GM21447 (cell line): ENCODE measurements around the gene MTX2.

Source experiments
- ATAC-seq: cut with Tn5 transposase; IDR thresholded peaks from one replicate; pipeline ENCODE4 v1.9.1; 2021; ENCODE audit not compliant: unreplicated experiment

MTX2 gene

GRCh38 chr2:176269319-176270099 lies at the start of gene MTX2:
Gene MTX2 (plus strand): TSS chr2:176269442. CDS start chr2:176269630, 188 bp downstream.
- ATAC-seq = peak; percentile 93

GRCh38 chr2:176227874-176228273 lies 41.4 kb upstream of the MTX2 start:
- no peak for ATAC-seq

- no peak for ATAC-seq
Observed at GRCh38 chr2:176234156-176234555, 35.1 kb upstream of the MTX2 start.

GRCh38 chr2:176234940-176235339 lies 34.3 kb upstream of the MTX2 start:
- ATAC-seq = no peak

- no peak for ATAC-seq
Observed at GRCh38 chr2:176237456-176237855, 31.8 kb upstream of the MTX2 start.

- ATAC-seq = no peak
Observed at GRCh38 chr2:176239031-176239430, 30.2 kb upstream of the MTX2 start.

GRCh38 chr2:176240301-176240700 lies 28.9 kb upstream of the MTX2 start:
- no peak for ATAC-seq

- ATAC-seq = no peak
Observed at GRCh38 chr2:176242276-176242675, 27.0 kb upstream of the MTX2 start.

GRCh38 chr2:176246331-176246730 lies 22.9 kb upstream of the MTX2 start:
- no peak for ATAC-seq

GRCh38 chr2:176247859-176248258 lies 21.4 kb upstream of the MTX2 start:
- no peak for ATAC-seq

GRCh38 chr2:176251928-176252327 lies 17.3 kb upstream of the MTX2 start:
- ATAC-seq = no peak

- no peak for ATAC-seq
Observed at GRCh38 chr2:176260689-176261088, 8.6 kb upstream of the MTX2 start.

GRCh38 chr2:176261136-176261535 lies 8.1 kb upstream of the MTX2 start:
- ATAC-seq = no peak

- no peak for ATAC-seq
Observed at GRCh38 chr2:176268976-176269318, 295 bp upstream of the MTX2 start.

GRCh38 chr2:176270100-176270750 lies 983 bp downstream of the MTX2 start:
- no peak for ATAC-seq

- no peak for ATAC-seq
Observed at GRCh38 chr2:176272870-176273459, 3.7 kb downstream of the MTX2 start.

GRCh38 chr2:176278927-176279326 lies 9.7 kb downstream of the MTX2 start:
- ATAC-seq = no peak

- no peak for ATAC-seq
Observed at GRCh38 chr2:176280156-176280555, 10.9 kb downstream of the MTX2 start.

GRCh38 chr2:176280867-176281658 lies 11.8 kb downstream of the MTX2 start:
- ATAC-seq = no peak

- no peak for ATAC-seq
Observed at GRCh38 chr2:176283291-176284068, 14.2 kb downstream of the MTX2 start.
